Sigmoid colon (tissue), 7 donors: ENCODE measurements around the gene CHKA. TPM values are rescaled to one million over a fixed set of nuclear protein-coding genes. Genes with fewer than 3 reads are reported as not detected.
A peak's percentile ranks its signal among the peaks of the same experiment; 100 is the strongest.

Source experiments
- DNase-seq: peaks from one replicate; pipeline ENCODE4 v3.0.0-alpha.2; 2019
- H3K27ac ChIP-seq, 4 donors: fragments of 200-600 bp; sonication (generic); one replicate each; pipeline ENCODE4 v1.5.1; 2016 to 2019; ENCODE audit warnings: mild to moderate bottlenecking in 1 of 4
- H3K27me3 ChIP-seq, 3 donors: fragments of 200-600 bp; sonication (generic); one replicate each; pipeline ENCODE4 v1.5.1; 2019; ENCODE audit warnings: mild to moderate bottlenecking in 1 of 3
- H3K36me3 ChIP-seq, 4 donors: fragments of 200-600 bp; sonication (generic); one replicate each; pipeline ENCODE4 v1.5.1; 2016 to 2019
- H3K4me1 ChIP-seq, 4 donors: fragments of 200-600 bp; sonication (generic); one replicate each; pipeline ENCODE4 v1.5.1; 2017 to 2019
- H3K4me3 ChIP-seq, 4 donors: fragments of 200-600 bp; sonication (generic); one replicate each; pipeline ENCODE4 v1.5.1; 2017 to 2019; ENCODE audit warnings: mild to moderate bottlenecking in 2 of 4, moderate library complexity in 1 of 4
- H3K9me3 ChIP-seq, 4 donors: fragments of 200-600 bp in 3 of 4; sonication (generic) in 3 of 4; one replicate each; pipeline versions ENCODE4 v1.5.1 to v1.6.1; 2013 to 2019
- EP300 ChIP-seq, 4 donors: sonication (generic); formaldehyde crosslinking; IDR thresholded peaks; one replicate each; pipeline ENCODE4 v1.6.1; 2017; ENCODE audit warnings: antibody characterized with exemption in 4 of 4
- POLR2A ChIP-seq, 2 donors: fragments of 450-650 bp; IDR thresholded peaks; one replicate each; pipeline ENCODE4 v1.6.1; 2016; ENCODE audit warnings: antibody characterized with exemption in 2 of 2, mild to moderate bottlenecking in 2 of 2, moderate library complexity in 2 of 2
- POLR2AphosphoS5 ChIP-seq, 4 donors: sonication (generic); formaldehyde crosslinking; IDR thresholded peaks; one replicate each; pipeline ENCODE4 v1.6.1; 2017; ENCODE audit warnings: antibody characterized with exemption in 4 of 4
- WGBS, 2 donors: extraction: QIAGEN DNeasy Blood & Tissue Kit; methylation state at CpG; one replicate each; pipeline ENCODE4 v1.1.7; 2013; 5-methylcytosine and 5-hydroxymethylcytosine counted together
- intact Hi-C: fragments of 100-400 bp; cut with DNase I; formaldehyde crosslinking; loops from one replicate; pipeline ENCODE4 v1.15.1; 2023
- polyA plus RNA-seq, 3 donors: library from polyadenylated mRNA; stranded (reverse); fragments of 200-250 nt; gene quantifications; one replicate each; pipeline ENCODE4 v1.2.3, GENCODE V29; 2013
- total RNA-seq, 4 donors: library from RNA; depleted of rRNA; stranded (reverse); fragments of >200 nt; gene quantifications; one replicate each; pipeline ENCODE4 v1.1.0, GENCODE V29; 2016
- TF ChIP-seq, protein P1 (sequence below), 4 experiments: fragments of 450-650 bp in 3 of 4; fragments of 200-600 bp in 1 of 4; IDR thresholded peaks; one replicate each; pipeline ENCODE4 v1.5.1; 2016 to 2019; ENCODE audit warnings: antibody characterized with exemption in 4 of 4, mild to moderate bottlenecking in 3 of 4, moderate library complexity in 2 of 4
- donor health status: healthy with polysubstance abuse.
- donor health status: Bipolar disorder and iron deficiency.
- donor health status: healthy.

Gene CHKA
- total and polyA plus RNA-seq, 7 donors, result 16.4 to 41.0 (median 27.0) TPM

DNA sequence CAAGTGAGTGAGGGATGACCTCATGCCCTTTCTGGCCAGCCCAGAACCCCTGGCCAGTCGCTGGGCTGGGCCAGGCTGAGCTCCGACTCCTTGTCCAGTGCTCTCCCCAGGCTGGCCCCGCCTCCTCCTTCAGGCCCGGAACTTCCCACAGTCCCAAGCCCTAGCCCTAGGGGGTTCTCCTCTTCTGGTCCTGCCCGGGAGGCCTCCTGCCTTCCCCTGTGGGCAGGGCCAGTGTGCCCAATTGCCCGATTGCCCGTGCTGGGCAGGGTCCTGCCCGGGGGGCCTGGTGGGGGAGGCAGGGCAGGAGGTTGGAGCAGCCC, 78.2 kb downstream of the CHKA start:
- Histone ChIP-seq H3K27ac (peak overlapping the region; percentile 28 to 91 (median 54)), H3K4me1 (peaks cover 0 to 47% (median 36%) of the 10 kb centered on the region in 4 donors), H3K27me3 (no peaks in the 10 kb centered on the region), H3K4me3 (no peak overlapping the region), H3K9me3 (no peaks in the 10 kb centered on the region), H3K36me3 (peaks cover 3 to 53% (median 28%) of the 10 kb centered on the region in 4 donors)
- intact Hi-C loops, result no loop called here
- peak; percentile 64 for DNase-seq
- TF ChIP-seq EP300 (IDR thresholded peaks at IDR 0.05), result no peak
- TF ChIP-seq, protein P1, sequence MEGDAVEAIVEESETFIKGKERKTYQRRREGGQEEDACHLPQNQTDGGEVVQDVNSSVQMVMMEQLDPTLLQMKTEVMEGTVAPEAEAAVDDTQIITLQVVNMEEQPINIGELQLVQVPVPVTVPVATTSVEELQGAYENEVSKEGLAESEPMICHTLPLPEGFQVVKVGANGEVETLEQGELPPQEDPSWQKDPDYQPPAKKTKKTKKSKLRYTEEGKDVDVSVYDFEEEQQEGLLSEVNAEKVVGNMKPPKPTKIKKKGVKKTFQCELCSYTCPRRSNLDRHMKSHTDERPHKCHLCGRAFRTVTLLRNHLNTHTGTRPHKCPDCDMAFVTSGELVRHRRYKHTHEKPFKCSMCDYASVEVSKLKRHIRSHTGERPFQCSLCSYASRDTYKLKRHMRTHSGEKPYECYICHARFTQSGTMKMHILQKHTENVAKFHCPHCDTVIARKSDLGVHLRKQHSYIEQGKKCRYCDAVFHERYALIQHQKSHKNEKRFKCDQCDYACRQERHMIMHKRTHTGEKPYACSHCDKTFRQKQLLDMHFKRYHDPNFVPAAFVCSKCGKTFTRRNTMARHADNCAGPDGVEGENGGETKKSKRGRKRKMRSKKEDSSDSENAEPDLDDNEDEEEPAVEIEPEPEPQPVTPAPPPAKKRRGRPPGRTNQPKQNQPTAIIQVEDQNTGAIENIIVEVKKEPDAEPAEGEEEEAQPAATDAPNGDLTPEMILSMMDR (IDR thresholded peaks at IDR 0.05), result no peak
- no peak for TF ChIP-seq POLR2AphosphoS5 (IDR thresholded peaks at IDR 0.05)
- TF ChIP-seq POLR2A (IDR thresholded peaks at IDR 0.05), result no peak
- WGBS, 2 donors, result 75 to 79% methylated on average over 8 of the region's 8 CpGs

DNA sequence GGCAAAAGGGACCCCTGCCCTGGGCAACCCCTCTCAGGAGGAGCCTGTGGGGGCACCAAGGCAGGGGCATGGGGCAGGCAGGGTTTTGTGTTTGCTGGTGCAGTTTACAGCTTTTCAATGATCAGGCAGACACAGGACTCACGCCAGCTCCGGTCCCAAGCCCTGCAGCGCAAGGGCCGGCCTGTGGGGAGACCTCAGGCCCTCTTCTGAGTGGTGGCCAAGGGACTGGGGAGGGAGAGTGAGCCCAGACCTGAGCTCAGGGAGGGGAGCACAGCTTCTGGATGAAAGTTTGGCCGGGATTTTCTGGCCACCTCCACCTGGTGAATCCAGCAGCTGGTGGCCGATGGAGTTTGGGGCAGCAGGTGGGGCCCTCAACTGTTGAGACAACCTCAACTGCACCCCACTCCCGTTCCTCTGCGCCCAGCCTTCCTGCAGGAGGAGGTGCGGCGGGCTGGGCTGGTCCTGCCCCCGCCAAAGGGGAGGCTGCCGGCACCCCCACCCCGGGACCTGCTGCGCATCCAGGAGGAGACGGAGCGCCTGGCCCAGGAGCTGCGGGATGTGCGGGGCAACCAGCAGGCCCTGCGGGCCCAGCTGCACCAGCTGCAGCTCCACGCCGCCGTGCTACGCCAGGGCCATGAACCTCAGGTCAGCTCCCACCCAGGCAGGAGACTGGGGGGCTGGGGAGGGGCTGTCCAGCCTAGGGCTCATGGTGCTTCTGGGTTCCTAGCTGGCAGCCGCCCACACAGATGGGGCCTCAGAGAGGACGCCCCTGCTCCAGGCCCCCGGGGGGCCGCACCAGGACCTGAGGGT, 78.8 kb downstream of the CHKA start:
- Histone ChIP-seq H3K27ac (peak overlapping the region; percentile 28 to 91 (median 88)), H3K27me3 (no peaks in the 10 kb centered on the region), H3K4me3 (no peak overlapping the region), H3K9me3 (no peaks in the 10 kb centered on the region), H3K36me3 (peaks cover 0 to 48% (median 28%) of the 10 kb centered on the region in 4 donors), H3K4me1 (peaks cover 0 to 53% (median 41%) of the 10 kb centered on the region in 4 donors)
- no peak for TF ChIP-seq POLR2A (IDR thresholded peaks at IDR 0.05)
- TF ChIP-seq, protein P1 (IDR thresholded peaks at IDR 0.05), result no peak
- TF ChIP-seq EP300 (IDR thresholded peaks at IDR 0.05), result no peak
- TF ChIP-seq POLR2AphosphoS5 (IDR thresholded peaks at IDR 0.05), result no peak
- 92 to 93% methylated on average over 27 of the region's 27 CpGs for WGBS, 2 donors
- intact Hi-C loops, result no loop called here
- peak; percentile 62 for DNase-seq

DNA sequence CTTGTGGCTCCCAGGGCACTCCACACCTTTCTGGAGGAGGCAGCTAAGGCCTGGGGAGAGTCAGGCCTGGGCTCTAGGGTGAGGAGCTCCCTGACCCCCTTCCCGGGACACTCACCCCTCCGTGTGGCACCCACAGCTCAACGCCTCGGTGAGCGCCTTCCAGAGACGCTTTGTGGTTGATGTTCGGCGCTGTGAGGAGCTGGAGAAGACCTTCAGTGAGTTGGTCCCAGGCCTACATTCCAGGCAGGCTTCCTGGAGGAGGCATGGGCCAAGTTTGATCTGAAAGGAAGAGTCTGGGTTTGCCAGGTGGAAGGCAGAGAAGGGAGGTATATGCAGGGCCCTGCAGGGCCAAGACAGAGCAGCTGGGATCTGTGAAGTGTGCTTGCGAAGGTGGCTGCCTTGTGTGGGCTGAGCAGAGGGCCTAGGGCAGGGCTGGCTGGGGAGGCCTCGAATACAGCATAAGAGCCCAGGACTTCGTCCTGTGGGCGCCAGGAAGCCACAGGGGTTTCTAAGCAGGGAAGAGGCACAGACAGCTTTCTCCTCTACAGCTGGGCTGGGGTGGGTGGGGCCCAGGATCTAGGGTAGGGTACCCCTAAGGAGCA, 79.5 kb downstream of the CHKA start:
- Histone ChIP-seq H3K9me3 (no peaks in the 10 kb centered on the region), H3K27ac (peak overlapping the region; percentile 86 to 91 (median 90)), H3K4me3 (no peak overlapping the region), H3K36me3 (peaks cover 0 to 48% (median 28%) of the 10 kb centered on the region in 4 donors), H3K27me3 (no peaks in the 10 kb centered on the region), H3K4me1 (peaks cover 0 to 56% (median 44%) of the 10 kb centered on the region in 4 donors)
- peak; percentile 62 for DNase-seq
- intact Hi-C loops, result loop anchor here (2.0 kb wide), 2 partner anchors 79 to 171 kb away; partner anchors contain the start of genes CHKA and KMT5B
- no peak for TF ChIP-seq EP300 (IDR thresholded peaks at IDR 0.05)
- TF ChIP-seq, protein P1 (IDR thresholded peaks at IDR 0.05), result no peak
- 80 to 85% methylated on average over 12 of the region's 12 CpGs for WGBS, 2 donors

DNA sequence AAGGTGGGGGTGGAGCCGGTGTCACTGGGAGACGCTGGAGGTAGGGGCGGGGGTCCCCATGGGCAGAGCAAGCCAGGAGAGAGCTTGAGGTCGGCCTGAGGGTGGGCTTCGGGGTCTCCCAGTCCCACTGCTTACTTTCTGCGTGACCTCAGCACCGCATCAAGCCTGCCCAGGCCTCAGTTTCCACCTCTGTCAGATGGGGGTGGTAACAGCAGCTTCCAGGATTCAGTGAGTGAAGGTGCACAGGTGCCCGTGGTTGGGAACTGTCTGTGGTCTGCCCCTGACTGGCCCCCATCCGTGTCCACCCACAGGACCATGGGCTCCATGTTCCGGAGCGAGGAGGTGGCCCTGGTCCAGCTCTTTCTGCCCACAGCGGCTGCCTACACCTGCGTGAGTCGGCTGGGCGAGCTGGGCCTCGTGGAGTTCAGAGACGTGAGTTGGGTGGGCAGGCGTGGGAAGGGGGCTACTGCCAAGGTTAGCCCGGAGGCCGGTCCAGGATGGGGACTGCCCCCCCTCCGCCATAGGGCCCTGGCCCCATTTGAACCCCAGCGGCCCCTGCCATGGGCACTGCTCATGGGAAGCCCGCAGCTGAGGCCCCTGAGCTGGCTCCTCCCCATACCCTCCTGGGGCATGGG, 80.1 kb downstream of the CHKA start:
- peak overlapping the region; percentile 67 to 84 (median 75) for H3K4me3 ChIP-seq
- 80 to 81% methylated on average over 23 of the region's 23 CpGs for WGBS, 2 donors
- H3K27me3 ChIP-seq, result no peaks in the 10 kb centered on the region
- H3K4me1 ChIP-seq, result peaks cover 0 to 56% (median 44%) of the 10 kb centered on the region in 4 donors
- TF ChIP-seq, protein P1 (IDR thresholded peaks at IDR 0.05), result no peak
- TF ChIP-seq POLR2A (IDR thresholded peaks at IDR 0.05) (no peak), EP300 (IDR thresholded peaks at IDR 0.05) (no peak), POLR2AphosphoS5 (IDR thresholded peaks at IDR 0.05) (no peak)
- peak overlapping the region; percentile 86 to 91 (median 90) for H3K27ac ChIP-seq
- DNase-seq, result peak; percentile 72
- H3K9me3 ChIP-seq, result no peaks in the 10 kb centered on the region
- H3K36me3 ChIP-seq, result peaks cover 0 to 52% (median 25%) of the 10 kb centered on the region in 4 donors
- intact Hi-C loops, result loop anchor here (2.0 kb wide), 2 partner anchors 80 to 172 kb away; partner anchors contain the start of genes CHKA and KMT5B
